GM21825 (cell line): ENCODE results near the gene FDXR.

Experiments used
- ATAC-seq: cut with Tn5 transposase; IDR thresholded peaks from one replicate; pipeline ENCODE4 v1.9.1; 2021; ENCODE audit warnings: mild to moderate bottlenecking, moderate library complexity; ENCODE audit not compliant: unreplicated experiment

FDXR gene

GRCh38 chr17:74859459-74860228, 13.2 kb downstream of the FDXR start, which contains the start of gene GRIN2C:
GRIN2C (minus strand) TSS chr17:74859885; CDS start chr17:74855092, 4,793 bp downstream.
- ATAC-seq, result no peak

- no peak for ATAC-seq
These were observed 13.9 kb downstream of the FDXR start for GRCh38 chr17:74858672-74859458.

DNA sequence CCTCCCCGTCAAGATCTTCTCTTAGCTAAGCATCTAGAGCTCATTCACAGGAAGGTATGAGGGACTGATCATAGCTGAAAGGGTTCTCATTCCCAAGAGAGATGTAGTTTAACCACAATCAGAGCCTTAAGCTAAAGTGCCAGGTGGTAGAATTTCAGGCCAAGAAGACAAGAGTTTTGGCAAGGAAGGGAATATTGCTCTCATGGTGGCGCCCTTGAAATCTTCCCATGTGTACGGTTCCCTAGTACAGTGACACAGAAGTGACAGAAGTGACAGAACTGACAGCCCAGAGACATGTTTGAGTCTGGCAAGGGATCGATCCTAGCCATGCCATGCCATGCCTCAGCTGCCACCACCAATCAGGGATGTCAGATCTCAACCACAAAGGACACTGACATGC, 15.6 kb downstream of the FDXR start:
- ATAC-seq, result no peak

- ATAC-seq, result no peak
These were observed 16.7 kb downstream of the FDXR start for GRCh38 chr17:74856112-74856511.

DNA sequence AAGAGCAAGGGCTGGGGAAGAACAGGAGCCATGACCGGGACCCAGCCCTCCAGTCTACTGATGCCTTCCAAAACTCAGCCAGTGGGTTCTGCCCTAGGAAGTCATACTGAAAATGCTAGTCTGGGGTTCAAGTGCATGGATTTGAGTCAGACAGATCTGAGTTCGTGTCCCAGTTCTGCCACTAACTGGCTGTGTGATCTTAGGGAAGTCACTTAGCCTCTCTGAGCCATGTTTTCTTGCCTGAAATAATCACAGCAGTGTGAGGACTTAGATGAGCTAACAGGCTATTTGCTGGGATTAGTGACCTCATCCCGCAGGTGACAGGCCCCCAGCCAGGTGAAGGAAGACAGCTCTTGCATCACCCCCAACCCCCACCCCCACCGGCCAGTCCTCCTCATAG, 17.5 kb downstream of the FDXR start:
- ATAC-seq, result no peak

DNA sequence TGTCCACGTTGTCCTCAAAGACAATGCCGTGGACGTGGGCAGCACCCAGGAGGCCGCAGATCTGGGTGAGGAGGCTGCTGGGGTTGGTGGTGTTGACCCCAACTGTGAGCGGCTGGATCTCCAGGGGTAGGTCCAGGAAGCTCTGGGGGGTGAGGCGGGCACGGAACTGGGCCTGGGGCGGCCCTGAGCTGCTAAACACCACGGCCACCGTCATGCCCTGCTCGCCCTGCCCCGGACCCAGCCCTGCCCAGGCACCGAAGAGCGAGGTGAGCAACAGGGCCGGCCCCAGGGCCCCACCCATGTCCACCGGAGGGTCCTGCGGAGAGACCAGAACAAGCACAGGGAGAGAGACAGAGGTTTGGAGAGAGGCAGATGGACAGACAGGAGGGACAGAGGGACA, 18.0 kb downstream of the FDXR start:
- no peak for ATAC-seq

- no peak for ATAC-seq
These were observed 19.1 kb downstream of the FDXR start for GRCh38 chr17:74853669-74854068.

DNA sequence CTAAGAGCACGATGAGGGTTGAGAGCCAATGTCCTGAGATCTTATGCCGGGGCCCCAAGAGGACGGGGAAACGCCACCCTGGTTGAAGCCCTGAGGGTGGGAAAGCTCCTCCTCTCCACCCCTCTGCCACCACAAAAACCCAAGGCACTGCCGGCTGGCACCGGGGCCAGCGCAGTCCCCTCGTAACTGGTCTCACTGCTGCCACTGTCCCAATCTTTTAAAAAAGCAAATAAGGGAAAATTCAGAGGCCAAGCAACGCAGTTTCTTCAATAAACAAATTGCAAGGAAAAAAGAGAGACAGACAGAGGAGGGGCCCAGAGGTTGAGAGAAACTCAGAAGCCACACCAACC, 19.8 kb downstream of the FDXR start:
- ATAC-seq, result no peak

GRCh38 chr17:74852237-74853047, 20.4 kb downstream of the FDXR start:
- no peak for ATAC-seq

- no peak for ATAC-seq
These were observed 21.1 kb downstream of the FDXR start for GRCh38 chr17:74851612-74852236.

- no peak for ATAC-seq
These were observed 21.9 kb downstream of the FDXR start for GRCh38 chr17:74850914-74851313.

DNA sequence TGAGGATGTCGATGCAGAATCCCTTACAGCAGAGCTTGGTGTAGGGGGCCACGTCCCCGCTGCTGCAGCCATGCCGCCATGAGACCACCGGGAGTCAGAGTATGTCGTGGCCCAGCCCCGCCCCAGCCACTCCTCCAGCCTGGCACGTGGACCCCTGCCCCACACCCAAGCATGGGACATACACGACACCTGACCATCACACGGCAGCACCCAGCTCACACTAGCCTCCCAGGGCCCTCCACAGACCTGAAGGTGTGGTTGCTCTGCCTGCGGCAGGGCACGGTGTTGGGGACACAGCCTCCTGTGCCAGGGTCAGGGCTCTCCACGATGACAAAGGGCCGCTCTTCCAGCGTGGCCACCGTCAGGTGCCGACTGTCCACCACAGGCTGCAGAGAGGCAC, 22.5 kb downstream of the FDXR start:
- no peak for ATAC-seq

GRCh38 chr17:74848656-74849399, 24.0 kb downstream of the FDXR start:
- ATAC-seq, result no peak

GRCh38 chr17:74846621-74847020, 26.2 kb downstream of the FDXR start:
- ATAC-seq, result no peak

DNA sequence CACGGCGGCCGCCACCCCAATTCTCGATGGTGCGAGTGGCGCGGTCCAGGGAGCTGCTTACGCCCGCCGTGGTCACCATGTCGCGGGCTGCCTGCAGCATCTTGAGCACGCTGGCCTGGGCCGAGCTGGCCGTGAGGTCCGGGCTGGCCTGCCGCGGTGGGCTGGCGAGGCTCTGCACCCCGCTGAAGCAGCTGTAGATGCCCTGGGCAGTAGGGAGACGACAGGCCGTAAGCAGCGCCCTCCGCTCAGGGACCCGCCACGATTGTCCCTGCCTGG, 29.5 kb downstream of the FDXR start:
- ATAC-seq, result no peak

GRCh38 chr17:74842599-74843351, 30.0 kb downstream of the FDXR start:
- ATAC-seq, result no peak

DNA sequence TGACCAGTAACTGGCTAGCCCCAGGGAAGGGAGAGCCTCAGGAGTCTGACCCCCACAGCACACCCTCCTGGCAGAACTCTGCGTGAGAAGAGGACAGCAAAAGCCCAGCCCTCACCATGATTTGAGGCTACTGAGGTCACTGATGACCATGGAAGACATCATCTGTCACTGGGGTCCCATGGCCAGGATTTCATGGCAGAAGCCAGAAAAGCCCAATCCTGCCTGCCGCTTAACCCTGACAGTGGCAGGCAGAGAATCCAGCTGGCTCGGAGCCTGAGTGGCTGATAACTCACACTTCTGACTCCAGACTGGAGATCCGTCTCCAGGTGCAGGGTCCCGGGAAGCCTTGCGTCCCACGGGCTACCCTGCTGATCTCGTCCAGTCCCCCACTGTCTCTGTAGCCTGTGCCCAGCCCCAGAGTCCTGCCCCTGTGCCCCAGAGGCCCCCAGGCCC, 30.6 kb downstream of the FDXR start:
- ATAC-seq, result no peak

- ATAC-seq, result no peak
These were observed 31.7 kb downstream of the FDXR start for GRCh38 chr17:74840989-74841666.
